ENCODE measurements around the gene UCKL1.

DNA sequence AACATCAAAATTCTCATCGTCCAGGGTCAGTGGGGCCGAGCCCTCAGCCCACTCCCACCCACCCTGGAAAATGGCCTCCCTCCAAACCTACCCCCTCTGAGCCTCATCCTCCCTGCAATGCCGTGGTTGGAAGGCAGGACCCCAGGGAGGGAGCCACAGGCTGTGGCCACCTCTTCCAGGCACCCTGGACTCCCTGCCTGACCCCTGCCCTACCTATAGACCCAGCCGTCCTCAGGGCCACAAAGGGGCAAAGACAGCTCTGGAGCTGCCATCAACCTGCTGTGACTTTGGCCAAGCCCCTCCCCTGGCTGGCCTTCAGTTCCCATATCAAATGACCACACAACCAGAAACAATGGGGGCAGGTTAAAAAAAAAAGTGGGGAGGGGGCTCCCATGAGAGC is 2.3 kb upstream of the UCKL1 start:
- TF ChIP-seq, protein P1, sequence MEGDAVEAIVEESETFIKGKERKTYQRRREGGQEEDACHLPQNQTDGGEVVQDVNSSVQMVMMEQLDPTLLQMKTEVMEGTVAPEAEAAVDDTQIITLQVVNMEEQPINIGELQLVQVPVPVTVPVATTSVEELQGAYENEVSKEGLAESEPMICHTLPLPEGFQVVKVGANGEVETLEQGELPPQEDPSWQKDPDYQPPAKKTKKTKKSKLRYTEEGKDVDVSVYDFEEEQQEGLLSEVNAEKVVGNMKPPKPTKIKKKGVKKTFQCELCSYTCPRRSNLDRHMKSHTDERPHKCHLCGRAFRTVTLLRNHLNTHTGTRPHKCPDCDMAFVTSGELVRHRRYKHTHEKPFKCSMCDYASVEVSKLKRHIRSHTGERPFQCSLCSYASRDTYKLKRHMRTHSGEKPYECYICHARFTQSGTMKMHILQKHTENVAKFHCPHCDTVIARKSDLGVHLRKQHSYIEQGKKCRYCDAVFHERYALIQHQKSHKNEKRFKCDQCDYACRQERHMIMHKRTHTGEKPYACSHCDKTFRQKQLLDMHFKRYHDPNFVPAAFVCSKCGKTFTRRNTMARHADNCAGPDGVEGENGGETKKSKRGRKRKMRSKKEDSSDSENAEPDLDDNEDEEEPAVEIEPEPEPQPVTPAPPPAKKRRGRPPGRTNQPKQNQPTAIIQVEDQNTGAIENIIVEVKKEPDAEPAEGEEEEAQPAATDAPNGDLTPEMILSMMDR (IDR thresholded peaks at IDR 0.05): no peak
- TF ChIP-seq POLR2AphosphoS5 (IDR thresholded peaks at IDR 0.05): no peak

All from prostate gland (tissue), 2 donors.